Upper lobe of right lung (tissue), 1 donor: ENCODE results near the gene NEDD8. TPM values are rescaled to one million over a fixed set of nuclear protein-coding genes. Genes with fewer than 3 reads are reported as not detected.

ENCODE experiments used
- ATAC-seq: fragments of 200-7000 bp; cut with Tn5 transposase; one replicate; pipeline ENCODE4 v1.9.1; 2020; ENCODE audit warnings: mild to moderate bottlenecking, moderate library complexity
- DNase-seq: peaks from one replicate; pipeline ENCODE4 v3.0.0-alpha.2; 2020
- H3K27ac ChIP-seq: fragments of 200-600 bp; one replicate; pipeline ENCODE4 v1.8.0; 2022
- H3K27me3 ChIP-seq: fragments of 200-600 bp; one replicate; pipeline ENCODE4 v1.8.0; 2022; ENCODE audit warnings: mild to moderate bottlenecking
- H3K36me3 ChIP-seq: fragments of 200-600 bp; one replicate; pipeline ENCODE4 v1.8.0; 2022
- H3K4me1 ChIP-seq: fragments of 200-600 bp; one replicate; pipeline ENCODE4 v1.8.0; 2022
- H3K4me3 ChIP-seq: fragments of 200-600 bp; one replicate; pipeline ENCODE4 v1.8.0; 2022; ENCODE audit warnings: mild to moderate bottlenecking
- H3K9me3 ChIP-seq: fragments of 200-600 bp; one replicate; pipeline ENCODE4 v1.8.0; 2022
- intact Hi-C: fragments of 100-400 bp; cut with DNase I; formaldehyde crosslinking; loops from one replicate; pipeline ENCODE4 v1.11.0; 2022
- total RNA-seq: library from RNA; stranded (reverse); fragmentation: NEBNext Ultra II Directional; extraction: Animal tissue kit (Norgen Biotek cat#: 25700); gene quantifications from one replicate; pipeline ENCODE4 v1.2.1, GENCODE V29; 2021
- TF ChIP-seq, protein P1 (sequence below): fragments of 200-600 bp; IDR thresholded peaks from one replicate; pipeline ENCODE4 v1.8.0; 2022; ENCODE audit warnings: antibody characterized with exemption
- donor health status: DM: no; HTN: yes; CAD: no; lungs with severe emphysema.

Gene NEDD8
- total RNA-seq, 1 donor from 2014 or later, result 142 TPM

DNA sequence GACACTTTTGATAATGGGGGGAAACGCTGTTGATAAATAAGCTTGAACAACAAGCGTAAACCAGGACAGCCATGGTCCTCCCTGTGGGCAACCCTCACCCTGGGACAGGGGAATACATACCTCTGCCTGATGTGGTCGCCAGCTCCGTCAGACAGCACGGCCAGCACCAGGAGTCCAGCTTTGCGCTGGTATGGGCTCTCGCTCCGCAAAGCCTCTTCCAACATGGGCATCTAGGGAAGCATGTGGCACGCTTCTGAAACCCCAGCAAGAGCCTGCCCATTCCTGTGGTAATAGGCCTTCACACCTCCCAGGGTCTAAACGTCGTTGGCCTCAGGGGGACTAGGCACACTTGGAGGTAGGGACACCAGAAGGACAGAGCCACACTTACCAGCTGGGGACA, 46.4 kb downstream of the NEDD8 start:
- ATAC-seq (no peak), DNase-seq (no peak)
- Histone ChIP-seq H3K4me1 (peaks cover 17% of the 10 kb centered on the region), H3K4me3 (no peak overlapping the region), H3K36me3 (peaks cover 59% of the 10 kb centered on the region), H3K27me3 (no peaks in the 10 kb centered on the region), H3K9me3 (no peaks in the 10 kb centered on the region), H3K27ac (no peak overlapping the region)
- intact Hi-C loops, result no loop called here
- TF ChIP-seq, protein P1, sequence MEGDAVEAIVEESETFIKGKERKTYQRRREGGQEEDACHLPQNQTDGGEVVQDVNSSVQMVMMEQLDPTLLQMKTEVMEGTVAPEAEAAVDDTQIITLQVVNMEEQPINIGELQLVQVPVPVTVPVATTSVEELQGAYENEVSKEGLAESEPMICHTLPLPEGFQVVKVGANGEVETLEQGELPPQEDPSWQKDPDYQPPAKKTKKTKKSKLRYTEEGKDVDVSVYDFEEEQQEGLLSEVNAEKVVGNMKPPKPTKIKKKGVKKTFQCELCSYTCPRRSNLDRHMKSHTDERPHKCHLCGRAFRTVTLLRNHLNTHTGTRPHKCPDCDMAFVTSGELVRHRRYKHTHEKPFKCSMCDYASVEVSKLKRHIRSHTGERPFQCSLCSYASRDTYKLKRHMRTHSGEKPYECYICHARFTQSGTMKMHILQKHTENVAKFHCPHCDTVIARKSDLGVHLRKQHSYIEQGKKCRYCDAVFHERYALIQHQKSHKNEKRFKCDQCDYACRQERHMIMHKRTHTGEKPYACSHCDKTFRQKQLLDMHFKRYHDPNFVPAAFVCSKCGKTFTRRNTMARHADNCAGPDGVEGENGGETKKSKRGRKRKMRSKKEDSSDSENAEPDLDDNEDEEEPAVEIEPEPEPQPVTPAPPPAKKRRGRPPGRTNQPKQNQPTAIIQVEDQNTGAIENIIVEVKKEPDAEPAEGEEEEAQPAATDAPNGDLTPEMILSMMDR, result no peak

DNA sequence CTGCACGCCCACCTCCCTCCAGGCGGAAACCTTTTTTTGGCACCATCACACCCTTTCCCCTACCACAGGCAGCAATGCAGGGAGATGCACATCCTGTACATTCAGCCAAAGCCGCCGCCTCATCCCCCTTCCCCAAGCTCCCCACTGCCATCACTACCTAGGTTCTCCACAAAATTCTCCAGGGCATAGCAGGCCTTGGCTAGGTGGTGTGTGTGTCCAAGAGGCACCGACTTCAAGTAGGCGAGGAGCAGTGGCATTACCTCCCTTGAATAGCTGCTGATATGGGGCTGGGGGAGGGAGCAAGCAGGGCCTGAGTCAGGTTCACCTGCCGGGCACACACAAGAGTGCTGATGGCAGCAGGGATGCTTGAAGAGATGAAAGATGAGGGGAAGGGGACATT, 47.1 kb downstream of the NEDD8 start:
- TF ChIP-seq, protein P1, result no peak
- Histone ChIP-seq H3K9me3 (no peaks in the 10 kb centered on the region), H3K4me1 (peaks cover 17% of the 10 kb centered on the region), H3K27me3 (no peaks in the 10 kb centered on the region), H3K27ac (no peak overlapping the region), H3K4me3 (no peak overlapping the region), H3K36me3 (peaks cover 66% of the 10 kb centered on the region)
- no peak for ATAC-seq
- no peak for DNase-seq
- intact Hi-C loops, result no loop called here

DNA sequence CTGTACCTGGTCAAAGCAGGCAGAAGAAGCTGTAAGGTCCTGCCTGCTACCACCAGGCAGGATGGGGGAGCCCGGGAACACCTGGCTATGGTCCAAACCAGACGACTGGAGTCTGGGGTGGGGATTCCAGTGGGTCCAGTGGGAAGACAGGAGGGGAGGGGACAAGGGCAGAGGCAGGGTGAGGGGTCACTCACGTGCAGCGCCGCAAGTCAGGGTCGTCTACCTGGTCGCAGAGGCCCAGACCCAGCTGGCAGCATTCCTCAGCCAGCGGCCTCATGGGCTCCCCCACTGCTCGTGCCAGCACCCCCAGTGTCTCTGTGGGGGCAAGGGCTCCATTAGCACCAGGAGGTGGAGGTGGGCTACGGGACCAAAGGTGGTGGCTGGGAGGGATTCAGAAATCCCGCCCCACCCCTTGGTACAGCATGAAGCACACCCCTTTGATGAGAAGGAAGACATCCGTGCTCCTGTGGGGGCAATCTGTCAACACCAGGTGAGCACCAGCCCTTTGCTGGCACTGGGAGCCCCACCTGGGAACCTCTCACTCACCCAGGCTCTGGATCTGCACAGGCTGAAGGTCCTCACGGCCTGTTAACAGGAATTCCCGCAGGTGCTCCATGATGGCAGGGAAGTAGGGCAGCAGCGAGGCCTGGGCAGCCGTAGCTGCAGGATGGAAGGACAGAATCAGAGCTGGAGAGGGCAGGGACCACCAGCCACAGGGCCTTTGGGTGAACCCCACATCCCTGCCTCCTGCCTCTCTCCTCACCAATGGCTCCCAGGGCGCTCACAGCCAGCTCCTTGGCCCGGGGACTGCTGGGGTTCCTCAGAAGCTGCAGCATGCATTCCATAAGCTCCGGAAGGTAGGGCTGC, 47.8 kb downstream of the NEDD8 start:
- TF ChIP-seq, protein P1, result no peak
- no peaks in the 10 kb centered on the region for H3K9me3 ChIP-seq
- intact Hi-C loops, result no loop called here
- no peak overlapping the region for H3K4me3 ChIP-seq
- no peaks in the 10 kb centered on the region for H3K27me3 ChIP-seq
- H3K27ac ChIP-seq, result no peak overlapping the region
- no peak for ATAC-seq
- peaks cover 15% of the 10 kb centered on the region for H3K4me1 ChIP-seq
- peaks cover 73% of the 10 kb centered on the region for H3K36me3 ChIP-seq
- DNase-seq, result no peak

DNA sequence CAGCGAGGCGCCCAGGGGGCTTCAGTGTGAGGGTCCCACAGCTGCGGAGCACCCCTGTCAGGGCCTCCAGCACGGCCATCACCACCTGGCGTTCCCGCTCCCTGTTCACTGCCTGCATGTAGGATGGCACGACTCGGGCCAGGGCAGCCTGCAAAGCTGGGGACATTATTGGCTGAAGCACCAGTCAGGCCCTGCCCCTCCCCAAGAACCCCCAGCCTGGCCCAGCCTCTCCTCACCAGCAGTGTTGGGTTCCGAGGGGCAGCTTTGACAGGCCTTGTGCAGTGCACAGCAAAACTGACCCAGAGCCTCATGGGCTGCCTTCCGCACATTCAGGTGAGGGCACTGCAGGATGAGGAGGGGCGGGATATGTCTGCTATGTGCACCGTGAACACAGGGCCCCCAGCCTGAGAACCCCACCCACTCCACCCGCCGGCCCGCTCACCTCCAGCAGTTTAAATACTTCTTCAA, 49.1 kb downstream of the NEDD8 start:
- no peak for DNase-seq
- H3K36me3 ChIP-seq, result peaks cover 86% of the 10 kb centered on the region
- TF ChIP-seq, protein P1, result no peak
- H3K9me3 ChIP-seq, result no peaks in the 10 kb centered on the region
- no peak overlapping the region for H3K27ac ChIP-seq
- H3K27me3 ChIP-seq, result no peaks in the 10 kb centered on the region
- no peak for ATAC-seq
- intact Hi-C loops, result no loop called here
- H3K4me3 ChIP-seq, result no peak overlapping the region
- H3K4me1 ChIP-seq, result peaks cover 7% of the 10 kb centered on the region

DNA sequence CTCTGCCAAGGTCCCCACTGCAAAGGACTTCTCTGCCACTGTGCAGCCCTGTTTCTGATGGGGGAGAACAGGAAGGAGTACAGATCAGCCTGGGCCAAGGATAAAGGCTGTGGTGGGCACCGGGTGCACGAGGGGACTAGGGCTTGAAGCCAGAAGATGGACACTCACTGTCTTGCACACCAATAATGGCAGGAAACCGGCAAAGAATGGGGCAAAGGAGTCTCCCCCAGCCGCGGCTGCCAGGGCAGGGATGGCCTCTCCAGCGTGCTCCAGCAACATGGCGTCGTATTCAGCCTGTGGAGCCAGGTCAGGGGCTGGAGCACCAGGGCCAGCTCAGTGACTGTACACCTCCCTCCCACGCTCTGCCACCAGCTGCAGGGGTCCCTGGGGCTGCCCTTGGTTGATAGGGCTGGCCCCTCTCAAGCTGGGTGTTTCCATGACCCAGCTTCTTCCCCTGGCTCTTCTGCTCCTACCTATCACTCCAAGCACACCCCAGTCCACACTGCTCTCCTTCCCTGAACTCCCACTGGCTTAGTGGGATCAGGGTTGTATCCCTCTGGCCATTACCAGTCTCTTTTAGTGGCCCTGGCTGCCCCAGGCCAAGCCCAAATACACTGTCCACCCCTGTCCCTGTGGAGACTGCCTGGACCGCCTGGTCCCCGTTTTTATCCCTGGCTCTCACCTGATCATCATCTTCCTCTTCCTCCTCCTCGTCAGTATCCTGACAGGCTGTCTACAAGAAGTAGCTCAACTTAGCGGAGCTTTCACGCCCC, 49.9 kb downstream of the NEDD8 start:
- intact Hi-C loops, result no loop called here

More for the DNA sequence above, 49.9 kb downstream of the NEDD8 start:
- ATAC-seq (no peak), DNase-seq (no peak)
- H3K4me3 ChIP-seq, result no peak overlapping the region
- H3K36me3 ChIP-seq, result peaks cover 94% of the 10 kb centered on the region
- TF ChIP-seq, protein P1, result no peak
- H3K9me3 ChIP-seq, result no peaks in the 10 kb centered on the region
- no peaks in the 10 kb centered on the region for H3K4me1 ChIP-seq
- no peak overlapping the region for H3K27ac ChIP-seq
- no peaks in the 10 kb centered on the region for H3K27me3 ChIP-seq
